ENCODE measurements around the gene PPP1CC. TPM values are rescaled to one million over a fixed set of nuclear protein-coding genes. Genes with fewer than 3 reads are reported as not detected.

PPP1CC gene
- total RNA-seq, 2 experiments from 2014 or later, result 146 to 264 TPM

GRCh38 chr12:110731479-110731878 lies 11.2 kb downstream of the PPP1CC start:
- H3K36me3 ChIP-seq (ENCODE audit: insufficient read depth, low read length), result peaks cover 100% of the 10 kb centered on the region
- H3K4me3 ChIP-seq (ENCODE audit: low read depth, low read length, poor library complexity, severe bottlenecking), result no peak overlapping the region
- H3K79me2 ChIP-seq (ENCODE audit: insufficient read depth, low read depth, low read length), result peaks cover 100% of the 10 kb centered on the region
- no TSS peak for BruUV-seq (replicated peaks)
- peaks cover 40% of the 10 kb centered on the region for H4K20me1 ChIP-seq (ENCODE audit: insufficient read depth, low read length)
- peaks cover 23% of the 10 kb centered on the region for H3K4me1 ChIP-seq (ENCODE audit: insufficient read depth, low read length, poor library complexity, severe bottlenecking)
- intact Hi-C loops (cut with micrococcal nuclease; ENCODE audit: unreplicated experiment), result no loop called here
- DNase-seq (ENCODE audit: low spot score), result no peak
- H3K9me2 ChIP-seq (ENCODE audit: insufficient read depth, low read length), result no peaks in the 10 kb centered on the region
- no peak overlapping the region for H3K4me2 ChIP-seq (ENCODE audit: low read length)
- no peaks in the 10 kb centered on the region for H3K9me3 ChIP-seq (ENCODE audit: low read length)
- ChIA-PET CTCF (ENCODE audit: unreplicated experiment) (interaction anchor here (0.5 kb wide), 1 partner anchor 221 kb away, joined by 3 read pairs; no protein-coding TSS in a partner anchor), POLR2A (interaction anchor here (0.6 to 1.0 kb wide), 3 partner anchors 8 to 175 kb away, joined by 3 to 5 read pairs (median 3); no protein-coding TSS in a partner anchor)
- H3K27ac ChIP-seq (ENCODE audit: low read depth, low read length, poor library complexity, severe bottlenecking), result no peak overlapping the region
- H2AFZ ChIP-seq (ENCODE audit: low read length), result no peak overlapping the region
- TF ChIP-seq, protein P1, sequence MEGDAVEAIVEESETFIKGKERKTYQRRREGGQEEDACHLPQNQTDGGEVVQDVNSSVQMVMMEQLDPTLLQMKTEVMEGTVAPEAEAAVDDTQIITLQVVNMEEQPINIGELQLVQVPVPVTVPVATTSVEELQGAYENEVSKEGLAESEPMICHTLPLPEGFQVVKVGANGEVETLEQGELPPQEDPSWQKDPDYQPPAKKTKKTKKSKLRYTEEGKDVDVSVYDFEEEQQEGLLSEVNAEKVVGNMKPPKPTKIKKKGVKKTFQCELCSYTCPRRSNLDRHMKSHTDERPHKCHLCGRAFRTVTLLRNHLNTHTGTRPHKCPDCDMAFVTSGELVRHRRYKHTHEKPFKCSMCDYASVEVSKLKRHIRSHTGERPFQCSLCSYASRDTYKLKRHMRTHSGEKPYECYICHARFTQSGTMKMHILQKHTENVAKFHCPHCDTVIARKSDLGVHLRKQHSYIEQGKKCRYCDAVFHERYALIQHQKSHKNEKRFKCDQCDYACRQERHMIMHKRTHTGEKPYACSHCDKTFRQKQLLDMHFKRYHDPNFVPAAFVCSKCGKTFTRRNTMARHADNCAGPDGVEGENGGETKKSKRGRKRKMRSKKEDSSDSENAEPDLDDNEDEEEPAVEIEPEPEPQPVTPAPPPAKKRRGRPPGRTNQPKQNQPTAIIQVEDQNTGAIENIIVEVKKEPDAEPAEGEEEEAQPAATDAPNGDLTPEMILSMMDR (conservative IDR thresholded peaks at IDR 0.05; ENCODE audit: low read length), result no peak
- TF ChIP-seq EZH2phosphoT487 (IDR thresholded peaks at IDR 0.05; ENCODE audit: borderline replicate concordance, low read depth, low read length), result no peak

DNA sequence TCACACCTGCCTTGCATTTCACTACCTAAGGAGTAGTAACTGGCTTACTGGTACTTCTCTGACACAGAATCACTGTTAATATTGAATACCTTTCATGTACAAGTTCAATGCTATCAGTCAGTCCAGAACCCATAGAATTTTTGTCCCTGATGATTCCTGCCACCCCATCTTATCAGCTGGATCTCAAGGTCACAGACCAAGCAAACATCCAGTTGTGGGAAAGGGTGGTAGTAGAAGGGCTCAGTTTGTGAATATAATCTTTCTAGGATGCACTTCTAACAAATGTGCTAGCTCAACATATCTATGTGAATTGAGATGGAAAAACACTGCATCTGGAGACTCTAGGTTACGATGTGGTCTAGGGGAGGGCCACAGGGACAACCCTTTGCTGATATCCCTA lies 14.1 kb downstream of the PPP1CC start:
- POLR2A ChIA-PET, result interaction anchor here (0.6 to 0.7 kb wide), 2 partner anchors 23 to 186 kb away, joined by 3 to 8 read pairs; no protein-coding TSS in a partner anchor

More for the DNA sequence above, 14.1 kb downstream of the PPP1CC start:
- Histone ChIP-seq H2AFZ (ENCODE audit: low read length) (no peak overlapping the region), H3K9me2 (ENCODE audit: insufficient read depth, low read length) (no peaks in the 10 kb centered on the region), H3K36me3 (ENCODE audit: insufficient read depth, low read length) (peaks cover 100% of the 10 kb centered on the region), H3K4me1 (ENCODE audit: insufficient read depth, low read length, poor library complexity, severe bottlenecking) (peaks cover 17% of the 10 kb centered on the region), H3K9me3 (ENCODE audit: low read length) (no peaks in the 10 kb centered on the region), H4K20me1 (ENCODE audit: insufficient read depth, low read length) (peaks cover 44% of the 10 kb centered on the region), H3K4me2 (ENCODE audit: low read length) (no peak overlapping the region), H3K27ac (ENCODE audit: low read depth, low read length, poor library complexity, severe bottlenecking) (no peak overlapping the region), H3K79me2 (ENCODE audit: insufficient read depth, low read depth, low read length) (peaks cover 91% of the 10 kb centered on the region), H3K4me3 (ENCODE audit: low read depth, low read length, poor library complexity, severe bottlenecking) (no peak overlapping the region)
- CTCF ChIA-PET (ENCODE audit: unreplicated experiment), result no interaction called here
- intact Hi-C loops (cut with micrococcal nuclease; ENCODE audit: unreplicated experiment), result no loop called here
- DNase-seq (ENCODE audit: low spot score), result no peak
- TF ChIP-seq EZH2phosphoT487 (IDR thresholded peaks at IDR 0.05; ENCODE audit: borderline replicate concordance, low read depth, low read length), result no peak
- TF ChIP-seq, protein P1 (conservative IDR thresholded peaks at IDR 0.05; ENCODE audit: low read length), result no peak
- BruUV-seq (replicated peaks), result no TSS peak

Data from OCI-LY7 (cell line).